B cell (primary cell): ENCODE data around the gene NT5DC4. TPM values are rescaled to one million over a fixed set of nuclear protein-coding genes. Genes with fewer than 3 reads are reported as not detected.

Experiments
- ATAC-seq: fragments of 200-7000 bp; cut with Tn5 transposase; one replicate; pipeline ENCODE4 v1.10.0; 2021; ENCODE audit warnings: low read depth, mild to moderate bottlenecking, moderate number of reproducible peaks, moderate library complexity
- CTCF ChIA-PET: fragments of 350-600 bp; sonication (Branson Sonifier 250); formaldehyde crosslinking; loops from one replicate; lab custom pipeline; 2021; ENCODE audit warnings: antibody characterized with exemption, inconsistent platforms; lab: Charles Lee
- POLR2A ChIA-PET: fragments of 350-600 bp; sonication (Branson Sonifier 250); formaldehyde crosslinking; loops from one replicate; lab custom pipeline; 2021; ENCODE audit warnings: antibody characterized with exemption; lab: Charles Lee
- DNase-seq: peaks from one replicate; pipeline ENCODE4 v3.0.0; 2013
- H2AFZ ChIP-seq: 2 replicates; pipeline ENCODE4 v1.6.1; 2012; ENCODE audit warnings: mild to moderate bottlenecking, low read depth, low read length; ENCODE audit not compliant: insufficient read depth, poor library complexity, severe bottlenecking
- H3K27ac ChIP-seq, 2 donors: 1 replicate in 1 of 2; 2 replicates in 1 of 2; pipeline ENCODE4 v1.5.1; 2012 to 2013; ENCODE audit warnings: low read length in 2 of 2, mild to moderate bottlenecking in 2 of 2, moderate library complexity in 1 of 2
- H3K27me3 ChIP-seq, 4 experiments: fragments of 200-600 bp in 1 of 4; sonication (generic) in 1 of 4; replicated peaks in 1 of 4; 1 replicate in 2 of 4; 2 replicates in 2 of 4; pipeline versions ENCODE4 v1.6.1 to v1.7.0; 2013 to 2016; ENCODE audit warnings: low read length in 3 of 4, mild to moderate bottlenecking in 2 of 4, mixed read lengths in 1 of 4, moderate library complexity in 1 of 4; ENCODE audit not compliant: insufficient read depth in 4 of 4, control insufficient read depth in 3 of 4; ENCODE audit errors: control extremely low read depth in 1 of 4
- H3K36me3 ChIP-seq, 2 experiments: replicated peaks in 1 of 2; 1 replicate in 1 of 2; 2 replicates in 1 of 2; pipeline versions ENCODE4 v1.6.1 to v1.7.1; 2013; ENCODE audit warnings: low read length in 1 of 2; ENCODE audit not compliant: insufficient read depth in 2 of 2, control insufficient read depth in 1 of 2; ENCODE audit errors: control extremely low read depth in 1 of 2, extremely low read depth in 1 of 2
- H3K4me1 ChIP-seq, 2 donors: fragments of 200-600 bp in 1 of 2; sonication (generic) in 1 of 2; 1 replicate in 1 of 2; 2 replicates in 1 of 2; pipeline versions ENCODE4 v1.5.1 to v1.6.1; 2013 to 2017; ENCODE audit warnings: low read length in 2 of 2; ENCODE audit not compliant: control insufficient read depth in 2 of 2, insufficient read depth in 2 of 2
- H3K4me2 ChIP-seq: replicated peaks from 2 replicates; pipeline ENCODE3; 2012; ENCODE audit warnings: mild to moderate bottlenecking, low read depth, low read length; ENCODE audit not compliant: poor library complexity, severe bottlenecking
- H3K4me3 ChIP-seq, 5 experiments: fragments of 200-600 bp in 1 of 5; sonication (generic) in 1 of 5; 1 replicate in 3 of 5; 2 replicates in 2 of 5; pipeline versions ENCODE4 v1.5.1 to v1.7.0; 2011 to 2016; ENCODE audit warnings: low read length in 4 of 5, mild to moderate bottlenecking in 4 of 5, low read depth in 2 of 5, control low read depth in 1 of 5, moderate library complexity in 1 of 5; ENCODE audit not compliant: insufficient read depth in 1 of 5; ENCODE audit errors: control extremely low read depth in 1 of 5, extremely low read depth in 1 of 5
- H3K79me2 ChIP-seq: fragments of 200-600 bp; sonication (generic); one replicate; pipeline ENCODE4 v1.6.0; 2016; ENCODE audit warnings: low read length; ENCODE audit not compliant: control insufficient read depth, insufficient read depth
- H3K9ac ChIP-seq: fragments of 200-600 bp; sonication (generic); 2 replicates; pipeline ENCODE4 v1.6.1; 2017; ENCODE audit warnings: mild to moderate bottlenecking, low read length, moderate library complexity
- H3K9me3 ChIP-seq, 3 donors: one replicate each; pipeline versions ENCODE4 v1.6.1 to v1.7.1; 2013; ENCODE audit warnings: low read length in 2 of 3; ENCODE audit not compliant: control insufficient read depth in 2 of 3, insufficient read depth in 1 of 3; ENCODE audit errors: control extremely low read depth in 1 of 3
- H4K20me1 ChIP-seq: 2 replicates; pipeline ENCODE4 v1.6.0; 2012; ENCODE audit warnings: mild to moderate bottlenecking, low read length; ENCODE audit not compliant: insufficient read depth, control insufficient read depth, poor library complexity, severe bottlenecking
- H3K27ac Mint-ChIP-seq: one replicate; pipeline ENCODE4 v1.8.0; 2021; ENCODE audit warnings: mixed read lengths
- H3K27me3 Mint-ChIP-seq: one replicate; pipeline ENCODE4 v1.8.0; 2021; ENCODE audit warnings: mixed read lengths
- H3K4me1 Mint-ChIP-seq: one replicate; pipeline ENCODE4 v1.8.0; 2021; ENCODE audit warnings: mixed read lengths
- H3K4me3 Mint-ChIP-seq: one replicate; pipeline ENCODE4 v1.8.0; 2021; ENCODE audit warnings: mixed read lengths
- H3K9me3 Mint-ChIP-seq: one replicate; pipeline ENCODE4 v1.8.0; 2022; ENCODE audit warnings: mixed read lengths; ENCODE audit not compliant: insufficient read depth
- CTCF ChIP-seq: fragments of 200-600 bp; IDR thresholded peaks from one replicate; pipeline ENCODE4 v1.8.0; 2022; ENCODE audit warnings: antibody characterized with exemption, mild to moderate bottlenecking
- EZH2 ChIP-seq: IDR thresholded peaks from 2 replicates; pipeline ENCODE4 v1.6.1; 2012; ENCODE audit warnings: borderline replicate concordance, low read depth, mild to moderate bottlenecking, moderate library complexity, low read length; ENCODE audit not compliant: insufficient read depth, poor library complexity, severe bottlenecking
- WGBS: methylation state at CpG from one replicate; pipeline ENCODE4 v1.1.5; 2013; ENCODE audit warnings: missing lambda C conversion rate; ENCODE audit not compliant: insufficient coverage; 5-methylcytosine and 5-hydroxymethylcytosine counted together
- intact Hi-C: fragments of 100-400 bp; cut with micrococcal nuclease; formaldehyde crosslinking; loops from one replicate; pipeline ENCODE4 v1.10.0; 2022
- polyA plus RNA-seq: library from polyadenylated mRNA; depleted of rRNA; stranded (reverse); fragments of >200 nt; gene quantifications from 2 replicates; pipeline ENCODE4 v1.2.3, GENCODE V29; 2012
- total RNA-seq, 2 donors: library from RNA; stranded (reverse); fragments of 120-200 nt in 1 of 2; gene quantifications; 1 replicate in 1 of 2; 2 replicates in 1 of 2; pipeline versions ENCODE4 v1.2.3 to v1.2.4, GENCODE V29; 2013 to 2022

Gene NT5DC4
- total and polyA plus RNA-seq, 2 donors (not counting 1 experiment from before 2014, with no cell fraction given) = 2.0 TPM; not detected in 1

- DNase-seq (peak; percentile 40), ATAC-seq (no peak)
- TF ChIP-seq EZH2 = no peak
- Mint-ChIP-seq H3K9me3 (no peaks in the 10 kb centered on the region), H3K4me1 (peaks cover 20% of the 10 kb centered on the region), H3K27me3 (no peaks in the 10 kb centered on the region), H3K27ac (peak overlapping the region; percentile 26), H3K4me3 (no peak overlapping the region)
- Histone ChIP-seq H3K4me2 (peak overlapping the region; percentile 6), H4K20me1 (no peaks in the 10 kb centered on the region), H3K79me2 (no peaks in the 10 kb centered on the region), H2AFZ (peak overlapping the region; percentile 16), H3K36me3 (no peaks in the 10 kb centered on the region), H3K4me1 (peaks cover 5 to 27% of the 10 kb centered on the region in 2 donors), H3K27me3 (no peaks in the 10 kb centered on the region), H3K4me3 (no peak overlapping the region), H3K9me3 (no peaks in the 10 kb centered on the region), H3K9ac (no peak overlapping the region), H3K27ac (no peak overlapping the region)
- ChIA-PET POLR2A (interaction anchor here (0.7 kb wide), 1 partner anchor 49 kb away, joined by 5 read pairs; no protein-coding TSS in a partner anchor), CTCF (interaction anchor here (0.6 to 5.4 kb wide), 4 partner anchors 40 to 799 kb away, joined by 3 to 25 read pairs (median 13); no protein-coding TSS in a partner anchor)
- WGBS = 71% methylated on average over 13 of the region's 15 CpGs
- intact Hi-C loops = no loop called here
These were observed 34.2 kb upstream of the NT5DC4 start for GRCh38 chr2:112686348-112687217.

- Histone ChIP-seq H3K4me1 (peaks cover 5 to 34% of the 10 kb centered on the region in 2 donors), H3K27me3 (no peaks in the 10 kb centered on the region), H3K4me3 (no peak overlapping the region), H4K20me1 (no peaks in the 10 kb centered on the region), H3K9ac (no peak overlapping the region), H3K9me3 (no peaks in the 10 kb centered on the region), H3K27ac (no peak overlapping the region), H3K4me2 (no peak overlapping the region), H2AFZ (no peak overlapping the region), H3K79me2 (no peaks in the 10 kb centered on the region), H3K36me3 (no peaks in the 10 kb centered on the region)
- ChIA-PET CTCF (interaction anchor here (5.4 kb wide), 2 partner anchors 39 to 62 kb away, joined by 22 to 25 read pairs; no protein-coding TSS in a partner anchor), POLR2A (no interaction called here)
- ATAC-seq = no peak
- no peaks in the 10 kb centered on the region for H3K9me3 Mint-ChIP-seq
- WGBS = 100% methylated on average over 3 of the region's 6 CpGs
- intact Hi-C loops = no loop called here
- no peak for DNase-seq
- TF ChIP-seq CTCF (no peak), EZH2 (no peak)
- peaks cover 25% of the 10 kb centered on the region for H3K4me1 Mint-ChIP-seq
- no peak overlapping the region for H3K27ac Mint-ChIP-seq
- no peak overlapping the region for H3K4me3 Mint-ChIP-seq
- no peaks in the 10 kb centered on the region for H3K27me3 Mint-ChIP-seq
These were observed 33.3 kb upstream of the NT5DC4 start for GRCh38 chr2:112687522-112687921.
